Neural crest cell (in vitro differentiated cells): ENCODE data around the gene PDE10A. TPM values are rescaled to one million over a fixed set of nuclear protein-coding genes. Genes with fewer than 3 reads are reported as not detected.

Source experiments
- DNase-seq: peaks from one replicate; pipeline ENCODE4 v3.0.0; 2021; ENCODE audit warnings: low read depth, mixed read lengths, low spot score
- H3K27ac Mint-ChIP-seq: one replicate; pipeline ENCODE4 v1.8.0; 2021; ENCODE audit warnings: mild to moderate bottlenecking, mixed read lengths; ENCODE audit not compliant: unreplicated experiment
- H3K27me3 Mint-ChIP-seq: 2 replicates; pipeline ENCODE4 v1.8.0; 2021; ENCODE audit warnings: low read depth, mild to moderate bottlenecking, mixed read lengths
- H3K36me3 Mint-ChIP-seq: 2 replicates; pipeline ENCODE4 v1.8.0; 2021; ENCODE audit warnings: low read depth, mild to moderate bottlenecking, mixed read lengths
- H3K4me1 Mint-ChIP-seq: 2 replicates; pipeline ENCODE4 v1.8.0; 2021; ENCODE audit warnings: mixed read lengths
- H3K4me3 Mint-ChIP-seq: one replicate; pipeline ENCODE4 v1.8.0; 2021; ENCODE audit warnings: mild to moderate bottlenecking, mixed read lengths
- H3K9me3 Mint-ChIP-seq: 2 replicates; pipeline ENCODE4 v1.8.0; 2021; ENCODE audit warnings: mixed read lengths
- total RNA-seq: library from RNA; stranded (reverse); gene quantifications from 2 replicates; pipeline ENCODE4 v1.2.1, GENCODE V29; 2021
- TF ChIP-seq, protein P1 (sequence below): fragments of 200-600 bp; sonication (generic); conservative IDR thresholded peaks from 2 replicates; pipeline ENCODE4 v1.5.0; 2021; ENCODE audit warnings: antibody characterized with exemption, mild to moderate bottlenecking

Gene PDE10A
- total RNA-seq, 1 donor from 2014 or later, result 26.2 TPM

GRCh38 chr6:165573671-165574070 is 89.4 kb downstream of the PDE10A start:
- TF ChIP-seq, protein P1, sequence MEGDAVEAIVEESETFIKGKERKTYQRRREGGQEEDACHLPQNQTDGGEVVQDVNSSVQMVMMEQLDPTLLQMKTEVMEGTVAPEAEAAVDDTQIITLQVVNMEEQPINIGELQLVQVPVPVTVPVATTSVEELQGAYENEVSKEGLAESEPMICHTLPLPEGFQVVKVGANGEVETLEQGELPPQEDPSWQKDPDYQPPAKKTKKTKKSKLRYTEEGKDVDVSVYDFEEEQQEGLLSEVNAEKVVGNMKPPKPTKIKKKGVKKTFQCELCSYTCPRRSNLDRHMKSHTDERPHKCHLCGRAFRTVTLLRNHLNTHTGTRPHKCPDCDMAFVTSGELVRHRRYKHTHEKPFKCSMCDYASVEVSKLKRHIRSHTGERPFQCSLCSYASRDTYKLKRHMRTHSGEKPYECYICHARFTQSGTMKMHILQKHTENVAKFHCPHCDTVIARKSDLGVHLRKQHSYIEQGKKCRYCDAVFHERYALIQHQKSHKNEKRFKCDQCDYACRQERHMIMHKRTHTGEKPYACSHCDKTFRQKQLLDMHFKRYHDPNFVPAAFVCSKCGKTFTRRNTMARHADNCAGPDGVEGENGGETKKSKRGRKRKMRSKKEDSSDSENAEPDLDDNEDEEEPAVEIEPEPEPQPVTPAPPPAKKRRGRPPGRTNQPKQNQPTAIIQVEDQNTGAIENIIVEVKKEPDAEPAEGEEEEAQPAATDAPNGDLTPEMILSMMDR, result no peak
- Mint-ChIP-seq H3K27me3 (no peaks in the 10 kb centered on the region), H3K4me3 (no peak overlapping the region), H3K4me1 (peaks cover 14% of the 10 kb centered on the region), H3K27ac (no peak overlapping the region), H3K9me3 (no peaks in the 10 kb centered on the region), H3K36me3 (peaks cover 6% of the 10 kb centered on the region)
- no peak for DNase-seq

DNA sequence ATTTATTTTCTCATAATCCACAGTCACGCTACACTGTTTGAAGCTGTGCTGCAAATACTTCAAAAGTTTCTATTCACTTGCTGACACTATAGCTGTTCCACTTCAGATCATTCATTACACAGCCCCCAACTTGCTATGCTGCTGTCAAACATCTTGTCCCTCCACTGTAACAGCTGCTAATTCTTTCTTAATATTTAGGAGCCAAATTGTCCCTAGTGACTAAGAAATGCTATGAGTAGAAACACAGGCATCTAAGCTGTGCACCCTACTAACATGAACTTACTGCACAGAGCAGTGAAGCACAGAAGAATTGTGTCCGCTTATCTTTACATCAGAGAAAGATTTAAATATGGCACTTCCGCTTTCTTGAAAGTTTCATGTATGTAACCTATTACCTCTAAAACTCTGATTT is 91.3 kb downstream of the PDE10A start:
- peaks cover 3% of the 10 kb centered on the region for H3K9me3 Mint-ChIP-seq
- TF ChIP-seq, protein P1, result no peak
- no peaks in the 10 kb centered on the region for H3K27me3 Mint-ChIP-seq
- no peak overlapping the region for H3K4me3 Mint-ChIP-seq
- H3K4me1 Mint-ChIP-seq, result peaks cover 14% of the 10 kb centered on the region
- no peak for DNase-seq
- peaks cover 11% of the 10 kb centered on the region for H3K36me3 Mint-ChIP-seq
- H3K27ac Mint-ChIP-seq, result no peak overlapping the region

GRCh38 chr6:165571068-165571682 is 91.9 kb downstream of the PDE10A start:
- Mint-ChIP-seq H3K4me1 (peaks cover 14% of the 10 kb centered on the region), H3K4me3 (no peak overlapping the region), H3K9me3 (peaks cover 5% of the 10 kb centered on the region), H3K27ac (no peak overlapping the region), H3K27me3 (no peaks in the 10 kb centered on the region), H3K36me3 (peaks cover 12% of the 10 kb centered on the region)
- TF ChIP-seq, protein P1, result no peak
- no peak for DNase-seq

GRCh38 chr6:165568326-165568725 is 94.7 kb downstream of the PDE10A start:
- Mint-ChIP-seq H3K4me1 (peaks cover 11% of the 10 kb centered on the region), H3K27ac (no peak overlapping the region), H3K9me3 (peaks cover 11% of the 10 kb centered on the region), H3K4me3 (no peak overlapping the region), H3K27me3 (no peaks in the 10 kb centered on the region), H3K36me3 (peaks cover 23% of the 10 kb centered on the region)
- DNase-seq, result no peak
- TF ChIP-seq, protein P1, result no peak

DNA sequence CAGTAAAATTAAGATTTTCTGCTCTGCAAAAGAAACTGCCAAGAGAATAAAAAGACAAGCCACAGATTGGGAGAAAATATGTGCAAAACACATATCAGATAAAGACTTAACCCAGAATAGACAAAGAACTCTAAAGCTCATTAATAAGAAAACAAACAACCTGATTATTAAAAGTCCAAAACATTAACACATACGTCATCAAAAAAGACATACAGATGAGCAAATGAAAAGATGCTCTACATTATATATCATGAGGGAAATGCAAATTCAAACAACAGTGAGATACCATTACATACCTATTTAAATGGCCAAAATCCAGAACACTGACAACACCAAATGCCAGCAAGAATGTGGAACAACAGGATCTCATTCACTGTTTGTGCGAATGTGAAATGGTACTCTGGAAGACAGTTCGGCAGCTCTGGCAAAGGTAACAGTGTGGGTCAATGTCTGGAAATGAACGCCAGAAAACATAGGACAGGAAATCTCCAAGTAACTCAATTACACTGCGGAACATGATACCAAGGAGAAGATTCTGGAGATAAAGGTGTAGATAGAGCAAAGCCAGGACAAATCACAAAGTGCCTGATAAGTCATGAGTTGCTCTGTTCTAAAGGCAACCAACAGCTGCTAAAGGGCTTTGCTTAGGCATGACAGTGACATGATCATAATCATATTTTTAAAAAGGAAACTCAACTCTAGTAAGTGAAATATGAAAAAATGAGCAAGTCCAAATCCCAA is 96.8 kb downstream of the PDE10A start:
- Mint-ChIP-seq H3K9me3 (peaks cover 11% of the 10 kb centered on the region), H3K4me3 (no peak overlapping the region), H3K27me3 (no peaks in the 10 kb centered on the region), H3K36me3 (peaks cover 26% of the 10 kb centered on the region), H3K4me1 (peaks cover 2% of the 10 kb centered on the region), H3K27ac (no peak overlapping the region)
- TF ChIP-seq, protein P1, result no peak
- no peak for DNase-seq
